IPS-20b (cell line): Measurements from ENCODE around the gene ZRSR2.
"Not testable (repeated sequence)": the region's sequence is repeated elsewhere in the genome, so short reads cannot be mapped to it uniquely, and the experiment has no call there.

Experiments
- H3K27ac ChIP-seq: one replicate; pipeline ENCODE4 v1.5.1; 2013; ENCODE audit warnings: low read length
- H3K27me3 ChIP-seq: 2 replicates; pipeline ENCODE4 v1.6.1; 2013; ENCODE audit warnings: mild to moderate bottlenecking, low read length, inconsistent platforms; ENCODE audit not compliant: insufficient read depth
- H3K36me3 ChIP-seq: 2 replicates; pipeline ENCODE4 v1.6.1; 2013; ENCODE audit warnings: low read depth, mild to moderate bottlenecking, inconsistent platforms, low read length, moderate library complexity; ENCODE audit not compliant: insufficient read depth
- H3K4me1 ChIP-seq: 2 replicates; pipeline ENCODE4 v1.6.1; 2013; ENCODE audit warnings: mild to moderate bottlenecking, control low read depth, inconsistent platforms, low read length, moderate library complexity; ENCODE audit not compliant: insufficient read depth
- H3K4me3 ChIP-seq: 2 replicates; pipeline ENCODE4 v1.5.1; 2013; ENCODE audit warnings: mild to moderate bottlenecking, low read length, inconsistent platforms
- H3K9ac ChIP-seq: 2 replicates; pipeline ENCODE4 v1.6.1; 2013; ENCODE audit warnings: low read depth, mild to moderate bottlenecking, inconsistent platforms, low read length, moderate library complexity
- H3K9me3 ChIP-seq: 2 replicates; pipeline ENCODE4 v1.6.1; 2013; ENCODE audit warnings: mild to moderate bottlenecking, low read depth, low read length, inconsistent platforms; ENCODE audit not compliant: insufficient read depth

The ZRSR2 gene

GRCh38 chrX:15758140-15758539 is 32.1 kb upstream of the ZRSR2 start:
- Histone ChIP-seq H3K27ac (no peak overlapping the region), H3K4me1 (no peaks in the 10 kb centered on the region; the same call in 1 of the 2 replicates), H3K9ac (no peak overlapping the region), H3K36me3 (no peaks in the 10 kb centered on the region), H3K4me3 (no peak overlapping the region), H3K27me3 (no peaks in the 10 kb centered on the region), H3K9me3 (no peaks in the 10 kb centered on the region)

DNA sequence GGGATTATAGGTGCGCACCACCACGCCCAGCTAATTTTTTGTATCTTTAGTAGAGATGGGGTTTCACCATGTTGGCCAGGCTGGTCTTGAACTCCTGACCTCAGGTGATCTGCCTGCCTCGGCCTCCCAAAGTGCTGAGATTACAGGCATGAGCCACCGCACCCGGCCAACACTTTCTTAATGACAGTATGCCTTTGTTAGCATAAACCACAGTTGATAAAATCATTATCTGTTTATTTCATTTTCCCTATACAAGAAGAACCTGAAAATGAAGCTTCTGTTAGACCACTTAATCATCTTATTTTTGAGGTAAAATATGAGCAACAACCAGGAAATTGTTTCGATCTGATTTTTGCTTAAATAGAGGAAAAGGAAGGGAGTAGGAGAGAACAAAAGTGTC is 30.4 kb upstream of the ZRSR2 start:
- not testable (repeated sequence) for H3K9ac ChIP-seq, H3K27me3 ChIP-seq, H3K4me3 ChIP-seq, H3K36me3 ChIP-seq, H3K9me3 ChIP-seq, H3K27ac ChIP-seq, H3K4me1 ChIP-seq

DNA sequence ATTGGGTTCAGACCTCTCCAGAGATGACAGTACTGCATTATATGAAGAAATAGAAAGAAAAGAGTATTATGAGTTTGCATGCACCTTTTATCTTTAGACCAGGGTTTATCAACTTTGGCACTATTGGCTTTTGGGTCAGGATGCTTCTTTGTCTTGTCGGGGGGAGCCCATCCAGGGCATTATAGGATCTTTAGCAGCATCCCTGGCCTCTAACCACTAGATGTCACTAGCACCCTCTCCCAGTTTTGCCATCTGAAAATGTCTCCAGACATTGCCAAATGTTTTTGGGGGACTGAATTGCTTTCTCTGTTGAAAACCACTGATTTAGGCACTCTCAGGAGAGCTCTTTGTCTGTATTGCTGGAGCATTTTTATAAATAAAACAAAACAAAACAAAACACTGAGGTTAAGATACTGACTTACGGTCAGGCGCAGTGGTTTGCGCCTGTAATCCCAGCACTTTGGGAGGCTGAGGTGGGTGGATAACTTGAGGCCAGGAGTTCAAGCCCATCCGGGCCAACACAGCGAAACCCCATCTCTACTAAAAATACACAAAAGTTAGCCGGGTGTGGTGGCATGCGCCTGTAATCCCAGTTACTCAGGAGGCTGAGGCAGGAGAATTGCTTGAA is 28.6 kb upstream of the ZRSR2 start:
- Histone ChIP-seq H3K27ac (no peak overlapping the region), H3K36me3 (no peaks in the 10 kb centered on the region), H3K4me3 (no peak overlapping the region), H3K4me1 (no peaks in the 10 kb centered on the region; the same call in 1 of the 2 replicates), H3K27me3 (no peaks in the 10 kb centered on the region), H3K9me3 (no peaks in the 10 kb centered on the region), H3K9ac (no peak overlapping the region)

- peak overlapping the region; percentile 15; the same call in 1 of the 2 replicates for H3K9ac ChIP-seq
- no peaks in the 10 kb centered on the region for H3K9me3 ChIP-seq
- H3K27ac ChIP-seq: peak overlapping the region; percentile 71
- H3K27me3 ChIP-seq: no peaks in the 10 kb centered on the region
- H3K4me1 ChIP-seq: no peaks in the 10 kb centered on the region; the same call in 1 of the 2 replicates
- H3K4me3 ChIP-seq: peak overlapping the region; percentile 37; the same call in 1 of the 2 replicates
- no peaks in the 10 kb centered on the region for H3K36me3 ChIP-seq
These were observed 20.9 kb upstream of the ZRSR2 start for GRCh38 chrX:15769300-15769954.

DNA sequence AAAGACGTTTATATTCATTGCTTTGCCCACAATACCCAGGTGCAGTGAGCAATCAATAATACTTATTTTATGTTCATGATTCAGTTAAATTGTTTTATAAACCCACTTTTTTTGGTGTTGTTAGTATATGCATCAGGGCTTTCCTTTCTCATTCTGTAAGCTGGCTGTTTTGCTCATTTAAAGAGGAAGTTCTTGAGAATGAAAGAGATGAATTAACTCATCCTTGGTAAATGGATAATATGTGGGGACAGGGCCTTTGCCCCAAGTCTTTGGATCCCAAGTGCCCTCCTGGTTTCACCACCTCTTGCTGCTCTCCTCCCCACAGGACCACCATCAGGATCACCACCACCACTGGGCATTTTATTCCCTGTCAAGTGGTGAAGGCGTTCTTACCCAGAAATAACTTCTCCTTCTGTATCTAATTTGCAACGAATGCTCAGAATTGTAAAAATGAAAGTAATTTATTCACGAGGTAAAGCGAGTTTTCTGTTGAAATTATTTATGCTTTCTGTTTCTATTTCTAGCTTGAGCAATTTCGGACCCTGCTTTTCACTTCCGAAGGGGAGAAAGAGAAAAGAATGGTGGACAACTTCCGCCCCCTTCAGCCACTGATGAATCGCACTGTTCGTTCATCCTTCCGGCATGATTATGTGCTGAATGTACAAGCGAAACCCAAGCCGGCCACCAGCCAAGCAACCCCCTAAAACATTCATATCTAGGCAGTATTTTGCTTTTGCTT is 8.2 kb upstream of the ZRSR2 start:
- no peaks in the 10 kb centered on the region for H3K27me3 ChIP-seq
- H3K36me3 ChIP-seq: 0 out of 2 replicates have a peak, but pooled peaks cover 13% of the 10 kb centered on the region
- H3K27ac ChIP-seq: no peak overlapping the region
- H3K4me3 ChIP-seq: no peak overlapping the region
- no peaks in the 10 kb centered on the region for H3K4me1 ChIP-seq
- H3K9ac ChIP-seq: no peak overlapping the region
- H3K9me3 ChIP-seq: no peaks in the 10 kb centered on the region

DNA sequence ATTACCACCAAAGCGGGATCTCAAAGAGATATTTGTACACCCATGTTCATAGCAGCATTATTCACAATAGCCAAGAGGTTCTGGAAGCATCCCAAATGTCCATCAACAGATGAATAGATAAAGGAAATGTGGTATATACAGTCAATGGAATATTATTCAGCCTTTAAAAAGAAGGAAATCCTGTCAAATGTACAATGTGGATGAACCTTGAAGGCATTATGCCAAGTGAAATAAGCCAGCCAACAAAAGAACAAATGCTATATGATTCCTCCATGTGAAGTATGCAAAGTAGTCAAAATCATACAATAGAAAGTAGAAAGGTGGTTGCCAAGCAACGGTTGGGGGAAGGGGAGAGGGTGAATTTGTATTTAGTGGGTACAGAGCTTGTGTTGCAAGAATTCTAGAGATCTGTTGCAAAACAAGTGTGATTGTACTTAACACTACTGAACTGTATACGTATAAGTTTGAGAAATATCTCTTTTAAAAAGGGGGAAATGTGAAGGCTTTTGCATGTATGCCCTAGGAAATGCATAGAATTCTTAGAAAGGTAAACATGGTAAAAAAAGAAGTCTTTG is 5.0 kb upstream of the ZRSR2 start:
- no peaks in the 10 kb centered on the region for H3K27me3 ChIP-seq
- H3K27ac ChIP-seq: no peak overlapping the region

GRCh38 chrX:15786915-15787314 is 3.4 kb upstream of the ZRSR2 start:
- no peak overlapping the region for H3K27ac ChIP-seq
- no peak overlapping the region for H3K9ac ChIP-seq
- H3K27me3 ChIP-seq: no peaks in the 10 kb centered on the region
- H3K4me1 ChIP-seq: no peaks in the 10 kb centered on the region
- H3K9me3 ChIP-seq: no peaks in the 10 kb centered on the region
- H3K4me3 ChIP-seq: no peak overlapping the region
- 0 out of 2 replicates have a peak, but pooled peaks cover 7% of the 10 kb centered on the region for H3K36me3 ChIP-seq

More for the DNA sequence above, 5.0 kb upstream of the ZRSR2 start:
- Histone ChIP-seq H3K4me3 (no peak overlapping the region), H3K36me3 (0 out of 2 replicates have a peak, but pooled peaks cover 7% of the 10 kb centered on the region), H3K4me1 (no peaks in the 10 kb centered on the region), H3K9ac (no peak overlapping the region), H3K9me3 (no peaks in the 10 kb centered on the region)

- Histone ChIP-seq H3K36me3 (peaks cover 6% of the 10 kb centered on the region; the same call in 1 of the 2 replicates), H3K9me3 (no peaks in the 10 kb centered on the region), H3K4me3 (peak overlapping the region; percentile 92), H3K27me3 (no peaks in the 10 kb centered on the region), H3K9ac (peak overlapping the region; percentile 87; the same call in 1 of the 2 replicates), H3K27ac (no peak overlapping the region), H3K4me1 (no peaks in the 10 kb centered on the region)
These were observed 546 bp downstream of the ZRSR2 start for GRCh38 chrX:15790769-15791290.

DNA sequence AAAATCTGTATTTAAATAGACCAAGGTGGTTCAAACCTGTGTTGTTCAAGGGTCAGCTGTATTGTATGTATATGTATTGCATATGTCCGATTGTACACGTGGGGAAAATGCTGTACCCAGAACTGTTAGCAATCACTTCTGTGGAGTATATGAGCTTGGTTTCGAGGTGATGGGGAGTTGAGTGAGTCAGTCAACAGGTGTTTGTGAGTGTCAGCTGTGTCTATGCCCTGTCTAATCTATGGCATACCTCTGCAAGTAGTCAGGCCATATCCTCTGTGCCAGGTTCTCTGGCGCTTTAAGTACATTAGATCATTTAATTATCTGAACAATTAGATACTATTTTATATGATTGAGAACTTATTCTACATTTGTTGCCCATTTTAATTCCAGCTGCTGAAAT is 7.4 kb downstream of the ZRSR2 start:
- Histone ChIP-seq H3K4me3 (no peak overlapping the region), H3K9ac (no peak overlapping the region), H3K36me3 (peaks cover 17% of the 10 kb centered on the region), H3K9me3 (no peaks in the 10 kb centered on the region), H3K27ac (no peak overlapping the region), H3K4me1 (no peaks in the 10 kb centered on the region), H3K27me3 (no peaks in the 10 kb centered on the region)

DNA sequence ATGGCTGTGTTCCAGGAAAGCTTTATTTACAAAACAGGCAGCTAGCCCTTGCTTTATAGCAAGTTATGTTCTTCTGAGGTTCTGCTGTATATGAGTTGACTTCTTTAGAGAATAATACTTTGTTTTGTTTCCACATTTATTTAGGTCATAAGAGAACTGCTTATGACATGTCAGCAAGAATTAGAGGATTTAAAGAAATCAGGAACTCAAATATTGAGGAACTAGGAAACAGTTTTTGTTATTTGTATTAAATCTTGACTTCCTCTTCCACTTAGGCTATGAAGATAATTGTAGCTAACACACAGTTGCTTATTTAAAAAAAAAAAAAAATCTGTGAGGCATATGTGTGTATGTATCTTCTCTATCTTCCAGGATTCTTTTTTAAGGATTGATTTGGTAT is 14.3 kb downstream of the ZRSR2 start:
- H3K9ac ChIP-seq: no peak overlapping the region
- H3K4me3 ChIP-seq: no peak overlapping the region
- H3K27ac ChIP-seq: no peak overlapping the region
- no peaks in the 10 kb centered on the region for H3K4me1 ChIP-seq
- no peaks in the 10 kb centered on the region for H3K27me3 ChIP-seq
- no peaks in the 10 kb centered on the region for H3K9me3 ChIP-seq
- H3K36me3 ChIP-seq: peaks cover 40% of the 10 kb centered on the region

GRCh38 chrX:15808254-15808653 is 18.0 kb downstream of the ZRSR2 start:
- no peaks in the 10 kb centered on the region for H3K27me3 ChIP-seq
- H3K4me3 ChIP-seq: no peak overlapping the region
- peaks cover 58% of the 10 kb centered on the region for H3K36me3 ChIP-seq
- no peak overlapping the region for H3K9ac ChIP-seq
- H3K27ac ChIP-seq: no peak overlapping the region
- H3K4me1 ChIP-seq: no peaks in the 10 kb centered on the region
- no peaks in the 10 kb centered on the region for H3K9me3 ChIP-seq
